Measurements from ENCODE around the gene KRT3. TPM values are rescaled to one million over a fixed set of nuclear protein-coding genes. Genes with fewer than 3 reads are reported as not detected.

Gene KRT3
- polyA plus RNA-seq, 3 donors, result not detected

GRCh38 chr12:52745554-52745953, 50.4 kb downstream of the KRT3 start:
- Histone ChIP-seq H3K9ac (ENCODE audit: insufficient read depth, low read length, poor library complexity, severe bottlenecking) (no peak overlapping the region), H4K20me1 (ENCODE audit: insufficient read depth, low read length) (no peaks in the 10 kb centered on the region), H2AFZ (ENCODE audit: insufficient read depth, low read depth, low read length, poor library complexity, severe bottlenecking) (no peak overlapping the region), H3K27ac (ENCODE audit: low read depth in 1 of 2, low read length in 2 of 2) (no peak overlapping the region), H3K36me3 (replicated peaks in 1 of 2; ENCODE audit: control insufficient read depth in 1 of 2, insufficient read depth in 2 of 2, low read length in 2 of 2) (no peaks in the 10 kb centered on the region), H3K4me2 (replicated peaks; ENCODE audit: extremely low read depth, low read length, poor library complexity, severe bottlenecking) (no peak overlapping the region), H3K27me3 (ENCODE audit: control insufficient read depth in 2 of 2, insufficient read depth in 2 of 2, low read length in 2 of 2) (no peaks in the 10 kb centered on the region), H3K4me3 (replicated peaks in 1 of 3; ENCODE audit: low read depth in 2 of 3, low read length in 3 of 3) (no peak overlapping the region), H3K4me1 (ENCODE audit: control insufficient read depth in 1 of 2, insufficient read depth in 2 of 2, low read length in 2 of 2) (no peaks in the 10 kb centered on the region), H3K9me3 (replicated peaks in 1 of 2; ENCODE audit: control insufficient read depth in 1 of 2, insufficient read depth in 1 of 2, low read length in 2 of 2) (no peaks in the 10 kb centered on the region), H3K79me2 (ENCODE audit: insufficient read depth, low read length) (no peaks in the 10 kb centered on the region)
- Mint-ChIP-seq H3K36me3 (no peaks in the 10 kb centered on the region), H3K27ac (no peak overlapping the region), H3K27me3 (ENCODE audit: low read depth in 3 of 3) (peaks cover 12 to 16% (median 13%) of the 10 kb centered on the region in 3 donors), H3K4me1 (no peaks in the 10 kb centered on the region), H3K9me3 (peaks cover 0 to 2% (median 0%) of the 10 kb centered on the region in 7 donors), H3K4me3 (no peak overlapping the region)
- TF ChIP-seq CTCF (IDR thresholded peaks at IDR 0.05), result no peak
- 100% methylated on average over 1 of the region's 5 CpGs for WGBS (ENCODE audit: insufficient coverage)
- intact Hi-C loops (cut with micrococcal nuclease), result no loop called here
- no peak for DNase-seq

- no peaks in the 10 kb centered on the region for H3K36me3 Mint-ChIP-seq
- WGBS (ENCODE audit: insufficient coverage), result no CpG with 5 or more reads among the region's 1 CpG
- H3K4me3 Mint-ChIP-seq, result no peak overlapping the region
- no peaks in the 10 kb centered on the region for H3K4me1 Mint-ChIP-seq
- H2AFZ ChIP-seq (ENCODE audit: insufficient read depth, low read depth, low read length, poor library complexity, severe bottlenecking), result no peak overlapping the region
- no peaks in the 10 kb centered on the region for H3K27me3 ChIP-seq (ENCODE audit: control insufficient read depth in 2 of 2, insufficient read depth in 2 of 2, low read length in 2 of 2)
- H3K79me2 ChIP-seq (ENCODE audit: insufficient read depth, low read length), result no peaks in the 10 kb centered on the region
- intact Hi-C loops (cut with micrococcal nuclease), result no loop called here
- H3K27ac Mint-ChIP-seq, result no peak overlapping the region
- H3K9ac ChIP-seq (ENCODE audit: insufficient read depth, low read length, poor library complexity, severe bottlenecking), result no peak overlapping the region
- H3K4me2 ChIP-seq (replicated peaks; ENCODE audit: extremely low read depth, low read length, poor library complexity, severe bottlenecking), result no peak overlapping the region
- no peaks in the 10 kb centered on the region for H3K9me3 ChIP-seq (replicated peaks in 1 of 2; ENCODE audit: control insufficient read depth in 1 of 2, insufficient read depth in 1 of 2, low read length in 2 of 2)
- H3K27me3 Mint-ChIP-seq (ENCODE audit: low read depth in 3 of 3), result peaks cover 10 to 16% (median 12%) of the 10 kb centered on the region in 3 donors
- no peak overlapping the region for H3K27ac ChIP-seq (ENCODE audit: low read depth in 1 of 2, low read length in 2 of 2)
- no peak for TF ChIP-seq CTCF (IDR thresholded peaks at IDR 0.05)
- H3K9me3 Mint-ChIP-seq, result peaks cover 0 to 2% (median 0%) of the 10 kb centered on the region in 7 donors
- no peaks in the 10 kb centered on the region for H3K4me1 ChIP-seq (ENCODE audit: control insufficient read depth in 1 of 2, insufficient read depth in 2 of 2, low read length in 2 of 2)
- H3K4me3 ChIP-seq (replicated peaks in 1 of 3; ENCODE audit: low read depth in 2 of 3, low read length in 3 of 3), result no peak overlapping the region
- no peak for DNase-seq
- no peaks in the 10 kb centered on the region for H3K36me3 ChIP-seq (replicated peaks in 1 of 2; ENCODE audit: control insufficient read depth in 1 of 2, insufficient read depth in 2 of 2, low read length in 2 of 2)
- no peaks in the 10 kb centered on the region for H4K20me1 ChIP-seq (ENCODE audit: insufficient read depth, low read length)
Observed at GRCh38 chr12:52744493-52745156, 51.3 kb downstream of the KRT3 start.
